Peyer's patch (tissue), 4 donors: Measurements from ENCODE around the gene TSPAN14.

ENCODE experiments used
- CTCF ChIP-seq, 6 experiments: fragments of 450-650 bp in 4 of 6; fragments of 200-600 bp in 2 of 6; sonication (generic) in 1 of 6; IDR thresholded peaks; one replicate each; pipeline ENCODE4 v1.5.1; 2017 to 2019; ENCODE audit warnings: antibody characterized with exemption in 6 of 6, mild to moderate bottlenecking in 3 of 6, moderate library complexity in 1 of 6
- POLR2A ChIP-seq, 2 donors: fragments of 450-650 bp; IDR thresholded peaks; one replicate each; pipeline ENCODE4 v1.5.1; 2017; ENCODE audit warnings: antibody characterized with exemption in 2 of 2, mild to moderate bottlenecking in 2 of 2, moderate library complexity in 2 of 2

- TF ChIP-seq CTCF (IDR thresholded peaks at IDR 0.05) (no peak), POLR2A (IDR thresholded peaks at IDR 0.05) (no peak)
These were observed 49.6 kb downstream of the TSPAN14 start for GRCh38 chr10:80503584-80504157.
